ENCODE measurements around the gene STK35. TPM values are rescaled to one million over a fixed set of nuclear protein-coding genes. Genes with fewer than 3 reads are reported as not detected.

Gene STK35
- total and polyA plus RNA-seq, 2 of the 13 experiments (the other 11 are each of a cell fraction or from before 2014, with no cell fraction given) = 27.4 to 29.8 TPM

GRCh38 chr20:2101865-2102584 is 398 bp downstream of the STK35 start (continued):
- TF ChIP-seq ZNF747 (CRISPR knock-in tag; IDR thresholded peaks at IDR 0.05; ENCODE audit: borderline replicate concordance) = peak; percentile 74
- 0 out of 2 replicates have a peak, but pooled peaks have one; percentile 26 for TF ChIP-seq LRRFIP1 (CRISPR knock-in tag; conservative IDR thresholded peaks at IDR 0.05)
- TF ChIP-seq PTBP1 (IDR thresholded peaks at IDR 0.05; ENCODE audit: low read depth, low read length, poor library complexity, severe bottlenecking) = no peak
- TF ChIP-seq ZNF577 (CRISPR knock-in tag; IDR thresholded peaks at IDR 0.05; ENCODE audit: borderline replicate concordance, low read depth) = peak; percentile 35; the same call in 1 of the 2 replicates
- no peak for TF ChIP-seq PCBP2 (optimal IDR thresholded peaks at IDR 0.05; ENCODE audit: low read depth, low read length, poor library complexity, severe bottlenecking)
- TF ChIP-seq SIN3B (IDR thresholded peaks at IDR 0.05; ENCODE audit: low read length) = peak; percentile 60; the same call in 1 of the 2 replicates
- no peak; the same call in 1 of the 2 replicates for TF ChIP-seq FOSL2 (CRISPR knock-in tag; IDR thresholded peaks at IDR 0.05)
- TF ChIP-seq ATF4 (CRISPR knock-in tag; IDR thresholded peaks at IDR 0.05) = no peak
- TF ChIP-seq ZFP90 (CRISPR knock-in tag; IDR thresholded peaks at IDR 0.05; ENCODE audit: borderline replicate concordance) = peak; percentile 88
- TF ChIP-seq PCBP1 (IDR thresholded peaks at IDR 0.05; ENCODE audit: borderline replicate concordance, low read depth, low read length) = peak; percentile 100
- 0 out of 2 replicates have a peak, but pooled peaks have one; percentile 93 for TF ChIP-seq ZNF703 (CRISPR knock-in tag; IDR thresholded peaks at IDR 0.05; ENCODE audit: borderline replicate concordance)
- TF ChIP-seq ZGPAT (CRISPR knock-in tag; IDR thresholded peaks at IDR 0.05) = peak; percentile 98
- TF ChIP-seq ZBTB42 (CRISPR knock-in tag; IDR thresholded peaks at IDR 0.05) = peak; percentile 93
- no peak; the same call in 1 of the 2 replicates for TF ChIP-seq DPF2 (CRISPR knock-in tag; IDR thresholded peaks at IDR 0.05; ENCODE audit: borderline replicate concordance, low read depth)
- TF ChIP-seq TBL1XR1 (IDR thresholded peaks at IDR 0.05; ENCODE audit: borderline replicate concordance, low read length, partially characterized antibody) = peak; percentile 73
- TF ChIP-seq DNMT3B (CRISPR knock-in tag; conservative IDR thresholded peaks at IDR 0.05) = 0 out of 2 replicates have a peak, but pooled peaks have one; percentile 37
- TF ChIP-seq NR0B2 (CRISPR knock-in tag; IDR thresholded peaks at IDR 0.05) = peak; percentile 95
- peak; percentile 85; the same call in 1 of the 2 replicates for TF ChIP-seq ZNF549 (CRISPR knock-in tag; IDR thresholded peaks at IDR 0.05)
- peak; percentile 82; the same call in 1 of the 2 replicates for TF ChIP-seq ZNF329 (CRISPR knock-in tag; IDR thresholded peaks at IDR 0.05; ENCODE audit: low read depth)
- TF ChIP-seq ZNF124 (CRISPR knock-in tag; IDR thresholded peaks at IDR 0.05) = peak; percentile 93
- no peak for TF ChIP-seq CENPBD1 (CRISPR knock-in tag; IDR thresholded peaks at IDR 0.05; ENCODE audit: borderline replicate concordance, low read depth)
- TF ChIP-seq FOXM1 (CRISPR knock-in tag; IDR thresholded peaks at IDR 0.05) = peak; percentile 4; the same call in 1 of the 2 replicates

All from HepG2 (cell line).